ENCODE results near the gene CRABP2.

CRABP2 gene

GRCh38 chr1:156742017-156742416 is 36.6 kb upstream of the CRABP2 start:
- no peak for TF ChIP-seq CTCF (conservative IDR thresholded peaks at IDR 0.05; ENCODE audit: control insufficient read depth, insufficient read depth, low read depth, low read length)
- no peak overlapping the region for H3K4me3 ChIP-seq (ENCODE audit: control insufficient read depth, low read depth, low read length)
- no peak for DNase-seq (ENCODE audit: low read depth)

GRCh38 chr1:156741481-156741983 is 36.1 kb upstream of the CRABP2 start:
- H3K4me3 ChIP-seq (ENCODE audit: control insufficient read depth, low read depth, low read length), result peak overlapping the region; percentile 13
- no peak for TF ChIP-seq CTCF (conservative IDR thresholded peaks at IDR 0.05; ENCODE audit: control insufficient read depth, insufficient read depth, low read depth, low read length)
- no peak for DNase-seq (ENCODE audit: low read depth)

- no peak for TF ChIP-seq CTCF (conservative IDR thresholded peaks at IDR 0.05; ENCODE audit: control insufficient read depth, insufficient read depth, low read depth, low read length)
- H3K4me3 ChIP-seq (ENCODE audit: control insufficient read depth, low read depth, low read length), result peak within 1 kb of the TSS; percentile 93
- peak; percentile 99 for DNase-seq (ENCODE audit: low read depth)
Measured at GRCh38 chr1:156740741-156741480, 35.5 kb upstream of the CRABP2 start, which contains the start of gene MRPL24. Gene MRPL24, minus strand, starts transcription at chr1:156741088. Its CDS starts 2,384 bp downstream, at chr1:156738704.

- peak overlapping the region; percentile 93 for H3K4me3 ChIP-seq (ENCODE audit: control insufficient read depth, low read depth, low read length)
- DNase-seq (ENCODE audit: low read depth), result no peak
- TF ChIP-seq CTCF (conservative IDR thresholded peaks at IDR 0.05; ENCODE audit: control insufficient read depth, insufficient read depth, low read depth, low read length), result no peak
Measured at GRCh38 chr1:156740237-156740740, 34.9 kb upstream of the CRABP2 start.

- no peak overlapping the region for H3K4me3 ChIP-seq (ENCODE audit: control insufficient read depth, low read depth, low read length)
- no peak for TF ChIP-seq CTCF (conservative IDR thresholded peaks at IDR 0.05; ENCODE audit: control insufficient read depth, insufficient read depth, low read depth, low read length)
- DNase-seq (ENCODE audit: low read depth), result no peak
Measured at GRCh38 chr1:156738916-156739315, 33.5 kb upstream of the CRABP2 start.

GRCh38 chr1:156738407-156738806 is 33.0 kb upstream of the CRABP2 start:
- no peak for TF ChIP-seq CTCF (conservative IDR thresholded peaks at IDR 0.05; ENCODE audit: control insufficient read depth, insufficient read depth, low read depth, low read length)
- no peak overlapping the region for H3K4me3 ChIP-seq (ENCODE audit: control insufficient read depth, low read depth, low read length)
- no peak for DNase-seq (ENCODE audit: low read depth)

Data from fibroblast of mammary gland (primary cell).